H1 (cell line): ENCODE data around the gene WDR54. TPM values are rescaled to one million over a fixed set of nuclear protein-coding genes. Genes with fewer than 3 reads are reported as not detected.

ENCODE experiments used
- ASH2L ChIP-seq: fragments of 200-600, 300-600 bp; sonication (generic); IDR thresholded peaks from one replicate; pipeline ENCODE4 v1.7.1; 2017; ENCODE audit warnings: low read length
- BRCA1 ChIP-seq: IDR thresholded peaks from 2 replicates; pipeline ENCODE4 v1.6.1; 2012; ENCODE audit warnings: low read depth, low read length, improper control_type of control experiment
- CHD7 ChIP-seq: fragments of 300-600 bp; sonication (generic); IDR thresholded peaks from 2 replicates; pipeline ENCODE4 v1.7.1; 2012; ENCODE audit warnings: low read length, moderate library complexity, mild to moderate bottlenecking, inconsistent platforms; ENCODE audit not compliant: insufficient replicate concordance
- CREB1 ChIP-seq: IDR thresholded peaks from 2 replicates; pipeline ENCODE4 v1.6.1; 2012; ENCODE audit warnings: inconsistent platforms
- EP300 ChIP-seq, 2 experiments: IDR thresholded peaks; 1 replicate in 1 of 2; 2 replicates in 1 of 2; pipeline ENCODE4 v1.6.1; 2011 to 2012; ENCODE audit warnings: low read depth in 2 of 2, low read length in 2 of 2, mild to moderate bottlenecking in 2 of 2, borderline replicate concordance in 1 of 2, inconsistent platforms in 1 of 2, moderate library complexity in 1 of 2
- KDM1A ChIP-seq: fragments of 200-600, 300-600 bp; sonication (generic); IDR thresholded peaks from 2 replicates; pipeline ENCODE4 v1.7.1; 2016; ENCODE audit warnings: mild to moderate bottlenecking, low read length, borderline replicate concordance
- SRF ChIP-seq: IDR thresholded peaks from 2 replicates; pipeline ENCODE4 v1.6.1; 2011; ENCODE audit warnings: mild to moderate bottlenecking, low read depth, low read length, moderate library complexity
- YY1 ChIP-seq: IDR thresholded peaks from 2 replicates; pipeline ENCODE4 v1.6.1; 2011; ENCODE audit warnings: low read depth, mild to moderate bottlenecking, low read length
- polyA plus RNA-seq, 7 experiments: library from polyadenylated mRNA; depleted of rRNA in 3 of 7; stranded (reverse) in 5 of 7; unstranded in 2 of 7; fragments of >200 nt in 5 of 7; fragments of 200-250 nt in 2 of 7; gene quantifications; 1 replicate in 5 of 7; 2 replicates in 1 of 7; 4 replicates in 1 of 7; pipeline versions ENCODE4 v1.2.1 to v1.2.3, GENCODE V29; 2011 to 2013; ENCODE audit warnings: missing spikeins in 2 of 7, mixed read lengths in 2 of 7
- total RNA-seq: library from RNA; stranded (reverse); fragmentation: NEBNext Ultra II Directional; extraction: Animal tissue kit (Norgen Biotek cat#: 25700); gene quantifications from 2 replicates; pipeline ENCODE4 v1.2.1, GENCODE V29; 2021

The WDR54 gene
- total and polyA plus RNA-seq, 2 of the 8 experiments (the other 6 are each of a cell fraction or from before 2014, with no cell fraction given): 41.6 to 125 TPM

- TF ChIP-seq CHD7 (no peak), EP300 (IDR thresholded peaks at IDR 0.05; ENCODE audit: borderline replicate concordance in 1 of 2, low read depth in 2 of 2, low read length in 2 of 2) (no peak), KDM1A (peak; percentile 41; the same call in 1 of the 2 replicates), ASH2L (peak; percentile 38), SRF (no peak), CREB1 (peak; percentile 67), BRCA1 (no peak), YY1 (no peak)
Measured at GRCh38 chr2:74379851-74380789, 41.4 kb upstream of the WDR54 start, which contains the start of gene DCTN1 (continued).
